Keratinocyte (primary cell): ENCODE data around the gene KLK3. TPM values are rescaled to one million over a fixed set of nuclear protein-coding genes. Genes with fewer than 3 reads are reported as not detected.

Experiments used
- DNase-seq: peaks from one replicate; pipeline ENCODE4 v3.0.0-alpha.2; 2011; ENCODE audit warnings: low read depth, missing footprints, low spot score
- FAIRE-seq: peaks from 2 replicates; lab custom pipeline; 2011; peaks lifted over from hg19 to GRCh38; lab: Jason Lieb, UNC
- H2AFZ ChIP-seq: 2 replicates; pipeline ENCODE4 v1.6.0; 2012; ENCODE audit warnings: low read length, control low read depth, inconsistent platforms; ENCODE audit not compliant: control insufficient read depth
- H3K27ac ChIP-seq: 2 replicates; pipeline ENCODE4 v1.5.1; 2011; ENCODE audit warnings: low read length; ENCODE audit not compliant: control insufficient read depth, insufficient read depth
- H3K27me3 ChIP-seq: 3 replicates; pipeline ENCODE4 v1.6.0; 2011; ENCODE audit warnings: low read length; ENCODE audit not compliant: control insufficient read depth, insufficient read depth; ENCODE audit errors: extremely low read depth
- H3K36me3 ChIP-seq, 2 experiments: 2 replicates in 1 of 2; 3 replicates in 1 of 2; pipeline ENCODE4 v1.5.1; 2011; ENCODE audit warnings: low read length in 2 of 2, mild to moderate bottlenecking in 1 of 2; ENCODE audit not compliant: control insufficient read depth in 2 of 2, insufficient read depth in 2 of 2; ENCODE audit errors: extremely low read depth in 1 of 2
- H3K4me1 ChIP-seq: 3 replicates; pipeline ENCODE4 v1.5.1; 2011; ENCODE audit warnings: low read length; ENCODE audit not compliant: control insufficient read depth, insufficient read depth; ENCODE audit errors: extremely low read depth
- H3K4me2 ChIP-seq: 3 replicates; pipeline ENCODE4 v1.6.0; 2011; ENCODE audit warnings: low read depth, low read length; ENCODE audit not compliant: control insufficient read depth, insufficient read depth; ENCODE audit errors: extremely low read depth
- H3K4me3 ChIP-seq, 3 experiments: fragments of 200-600 bp in 1 of 3; sonication (generic) in 1 of 3; 2 replicates in 2 of 3; 3 replicates in 1 of 3; pipeline ENCODE4 v1.5.1; 2011 to 2016; ENCODE audit warnings: low read length in 3 of 3, mild to moderate bottlenecking in 3 of 3, control low read depth in 2 of 3, inconsistent platforms in 1 of 3, low read depth in 1 of 3, mixed read lengths in 1 of 3, mixed run types in 1 of 3, moderate library complexity in 1 of 3; ENCODE audit not compliant: control insufficient read depth in 2 of 3, insufficient read depth in 2 of 3; ENCODE audit errors: extremely low read depth in 1 of 3
- H3K79me2 ChIP-seq: 2 replicates; pipeline ENCODE4 v1.6.0; 2012; ENCODE audit warnings: low read length; ENCODE audit not compliant: control insufficient read depth, insufficient read depth
- H3K9ac ChIP-seq: 3 replicates; pipeline ENCODE4 v1.6.0; 2011; ENCODE audit warnings: low read length; ENCODE audit not compliant: control insufficient read depth, insufficient read depth; ENCODE audit errors: extremely low read depth
- H3K9me1 ChIP-seq: 3 replicates; pipeline ENCODE4 v1.6.0; 2011; ENCODE audit warnings: low read length; ENCODE audit not compliant: control insufficient read depth, insufficient read depth; ENCODE audit errors: extremely low read depth
- H3K9me3 ChIP-seq: 2 replicates; pipeline ENCODE4 v1.5.1; 2012; ENCODE audit warnings: low read depth, low read length; ENCODE audit not compliant: control insufficient read depth
- H4K20me1 ChIP-seq: 3 replicates; pipeline ENCODE4 v1.6.0; 2011; ENCODE audit warnings: low read length; ENCODE audit not compliant: control insufficient read depth, insufficient read depth; ENCODE audit errors: extremely low read depth
- EZH2 ChIP-seq: IDR thresholded peaks from one replicate; pipeline ENCODE4 v1.6.1; 2012; ENCODE audit warnings: inconsistent platforms, mild to moderate bottlenecking, low read length, moderate library complexity
- dilution Hi-C: fragments of 300-500 bp; cut with MboI; formaldehyde crosslinking; loops from one replicate; pipeline ENCODE4 v1.7.0; 2020; ENCODE audit warnings: low sequenced_read_pairs; ENCODE audit not compliant: extremely low pct_ligation_motif_present
- polyA plus RNA-seq, 5 experiments: library from polyadenylated mRNA; depleted of rRNA in 3 of 5; stranded (reverse) in 3 of 5; stranded (forward) in 1 of 5; unstranded in 1 of 5; fragments of >200 nt; gene quantifications; 1 replicate in 1 of 5; 2 replicates in 3 of 5; 3 replicates in 1 of 5; pipeline versions ENCODE4 v1.2.1 to v1.2.3, GENCODE V29; 2011 to 2012; ENCODE audit warnings: missing spikeins in 2 of 5, low read depth in 1 of 5, low replicate concordance in 1 of 5
- TF ChIP-seq, protein P1 (sequence below), 3 experiments: IDR thresholded peaks in 1 of 3; conservative IDR thresholded peaks in 1 of 3; optimal IDR thresholded peaks in 1 of 3; 2 replicates in 2 of 3; 3 replicates in 1 of 3; pipeline versions ENCODE3 to v1.5.1; 2011; ENCODE audit warnings: low read length in 3 of 3, mild to moderate bottlenecking in 3 of 3, moderate library complexity in 2 of 3, control low read depth in 1 of 3, inconsistent platforms in 1 of 3; ENCODE audit not compliant: insufficient read depth in 2 of 3; ENCODE audit errors: extremely low read depth in 1 of 3

Gene KLK3
- polyA plus RNA-seq, 1 donor (not counting 4 experiments of a cell fraction or from before 2014, with no cell fraction given) = not detected

DNA sequence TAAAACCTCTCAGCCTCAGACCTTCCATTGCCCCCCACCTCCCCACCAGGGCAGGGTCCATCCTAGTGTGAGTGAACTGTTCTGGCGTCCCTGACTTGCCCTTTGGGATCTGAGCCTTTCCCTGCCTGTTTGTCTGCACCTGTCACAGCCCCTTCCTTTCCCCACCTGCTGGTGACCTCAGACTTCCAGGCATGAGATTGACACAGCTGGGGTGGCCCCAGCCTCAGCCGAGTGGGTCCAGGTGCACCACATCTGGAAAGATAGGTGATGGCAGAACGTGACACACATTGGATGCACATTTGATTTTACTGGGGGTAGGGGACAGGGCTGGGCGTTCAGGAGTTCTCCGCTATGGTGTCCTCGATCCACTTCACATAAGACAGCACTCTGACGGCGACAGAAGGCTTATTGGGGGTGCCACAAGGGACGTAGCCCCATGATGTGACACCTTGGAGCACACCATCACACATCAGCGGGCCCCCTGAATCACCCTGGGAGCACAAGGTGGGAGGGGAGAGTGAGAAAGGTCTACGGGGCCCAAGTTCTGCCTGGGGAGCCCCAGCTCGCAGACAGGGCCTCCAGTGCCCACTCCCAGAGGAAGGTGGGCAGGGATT is 35.7 kb upstream of the KLK3 start:
- no peaks in the 10 kb centered on the region for H3K9me3 ChIP-seq
- no peak overlapping the region for H3K4me3 ChIP-seq
- no peak overlapping the region for H3K27ac ChIP-seq
- H3K9ac ChIP-seq = no peak overlapping the region
- peaks cover 6% of the 10 kb centered on the region for H3K4me1 ChIP-seq
- H3K27me3 ChIP-seq = peaks cover 33% of the 10 kb centered on the region
- no peaks in the 10 kb centered on the region for H4K20me1 ChIP-seq
- H2AFZ ChIP-seq = no peak overlapping the region
- dilution Hi-C loops = no loop called here
- FAIRE-seq = no peak
- H3K4me2 ChIP-seq = no peak overlapping the region
- DNase-seq = no peak
- no peaks in the 10 kb centered on the region for H3K79me2 ChIP-seq
- TF ChIP-seq, protein P1, sequence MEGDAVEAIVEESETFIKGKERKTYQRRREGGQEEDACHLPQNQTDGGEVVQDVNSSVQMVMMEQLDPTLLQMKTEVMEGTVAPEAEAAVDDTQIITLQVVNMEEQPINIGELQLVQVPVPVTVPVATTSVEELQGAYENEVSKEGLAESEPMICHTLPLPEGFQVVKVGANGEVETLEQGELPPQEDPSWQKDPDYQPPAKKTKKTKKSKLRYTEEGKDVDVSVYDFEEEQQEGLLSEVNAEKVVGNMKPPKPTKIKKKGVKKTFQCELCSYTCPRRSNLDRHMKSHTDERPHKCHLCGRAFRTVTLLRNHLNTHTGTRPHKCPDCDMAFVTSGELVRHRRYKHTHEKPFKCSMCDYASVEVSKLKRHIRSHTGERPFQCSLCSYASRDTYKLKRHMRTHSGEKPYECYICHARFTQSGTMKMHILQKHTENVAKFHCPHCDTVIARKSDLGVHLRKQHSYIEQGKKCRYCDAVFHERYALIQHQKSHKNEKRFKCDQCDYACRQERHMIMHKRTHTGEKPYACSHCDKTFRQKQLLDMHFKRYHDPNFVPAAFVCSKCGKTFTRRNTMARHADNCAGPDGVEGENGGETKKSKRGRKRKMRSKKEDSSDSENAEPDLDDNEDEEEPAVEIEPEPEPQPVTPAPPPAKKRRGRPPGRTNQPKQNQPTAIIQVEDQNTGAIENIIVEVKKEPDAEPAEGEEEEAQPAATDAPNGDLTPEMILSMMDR (optimal IDR thresholded peaks at IDR 0.05 in 1 of 3, IDR thresholded peaks at IDR 0.05 in 1 of 3, conservative IDR thresholded peaks at IDR 0.05 in 1 of 3; ENCODE audit: extremely low read depth in 1 of 3, insufficient read depth in 2 of 3, low read length in 3 of 3) = no peak
- no peak for TF ChIP-seq EZH2
- H3K9me1 ChIP-seq = no peaks in the 10 kb centered on the region
- no peaks in the 10 kb centered on the region for H3K36me3 ChIP-seq

DNA sequence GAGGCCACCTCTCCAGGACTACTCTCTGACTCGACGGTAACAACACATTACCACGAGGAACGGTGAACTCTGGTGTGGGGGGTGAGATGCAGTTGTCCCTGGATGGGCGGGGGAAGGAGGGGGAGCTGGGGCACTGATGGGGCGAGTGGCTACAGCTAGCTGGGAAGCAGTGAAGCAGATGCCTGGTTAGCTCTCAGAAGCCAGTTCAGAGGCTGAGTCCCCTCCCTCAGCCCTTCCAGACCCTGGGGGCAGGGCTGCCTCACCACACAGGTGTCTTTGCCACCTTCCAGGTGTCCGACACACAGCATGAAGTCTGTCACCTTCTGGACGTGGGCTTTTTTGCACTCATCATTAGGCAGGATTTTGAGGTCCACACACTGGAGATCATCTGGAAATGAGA is 35.1 kb upstream of the KLK3 start:
- Histone ChIP-seq H3K4me2 (no peak overlapping the region), H3K79me2 (no peaks in the 10 kb centered on the region), H3K9ac (no peak overlapping the region), H3K36me3 (no peaks in the 10 kb centered on the region), H3K4me3 (no peak overlapping the region), H3K4me1 (peaks cover 6% of the 10 kb centered on the region), H3K27me3 (peaks cover 33% of the 10 kb centered on the region), H3K9me3 (no peaks in the 10 kb centered on the region), H2AFZ (no peak overlapping the region), H3K9me1 (no peaks in the 10 kb centered on the region), H4K20me1 (no peaks in the 10 kb centered on the region), H3K27ac (no peak overlapping the region)
- dilution Hi-C loops = no loop called here
- TF ChIP-seq, protein P1 (optimal IDR thresholded peaks at IDR 0.05 in 1 of 3, IDR thresholded peaks at IDR 0.05 in 1 of 3, conservative IDR thresholded peaks at IDR 0.05 in 1 of 3; ENCODE audit: extremely low read depth in 1 of 3, insufficient read depth in 2 of 3, low read length in 3 of 3) = no peak
- no peak for TF ChIP-seq EZH2
- FAIRE-seq = no peak
- DNase-seq = no peak
